Non-pigmented ciliary epithelial cell (primary cell): Measurements from ENCODE around the gene CLEC5A.
"Not testable (repeated sequence)": the region's sequence is repeated elsewhere in the genome, so short reads cannot be mapped to it uniquely, and the experiment has no call there.

Experiments used
- DNase-seq: peaks from one replicate; pipeline ENCODE4 v3.0.0-alpha.2; 2010; ENCODE audit warnings: low read depth

Gene CLEC5A

DNA sequence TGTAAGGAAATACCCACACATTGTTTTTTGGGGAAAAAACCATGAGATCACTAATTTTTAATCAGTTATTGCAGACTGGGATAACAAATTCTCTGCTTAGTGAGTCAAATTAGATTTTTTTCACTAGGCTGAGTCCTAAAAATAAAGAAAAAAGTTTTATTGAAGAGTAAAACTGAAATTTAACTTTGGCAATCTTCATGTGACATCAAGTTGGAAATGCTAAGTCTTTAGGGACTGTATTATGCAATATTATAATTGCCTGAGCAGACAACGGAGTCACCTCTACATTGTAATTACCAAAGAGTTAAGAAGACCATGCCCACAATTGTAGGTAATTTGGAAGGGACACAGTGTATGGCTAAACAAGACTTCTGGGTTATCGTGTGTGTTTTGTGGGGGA lies 2.2 kb upstream of the CLEC5A start:
- no peak for DNase-seq

DNA sequence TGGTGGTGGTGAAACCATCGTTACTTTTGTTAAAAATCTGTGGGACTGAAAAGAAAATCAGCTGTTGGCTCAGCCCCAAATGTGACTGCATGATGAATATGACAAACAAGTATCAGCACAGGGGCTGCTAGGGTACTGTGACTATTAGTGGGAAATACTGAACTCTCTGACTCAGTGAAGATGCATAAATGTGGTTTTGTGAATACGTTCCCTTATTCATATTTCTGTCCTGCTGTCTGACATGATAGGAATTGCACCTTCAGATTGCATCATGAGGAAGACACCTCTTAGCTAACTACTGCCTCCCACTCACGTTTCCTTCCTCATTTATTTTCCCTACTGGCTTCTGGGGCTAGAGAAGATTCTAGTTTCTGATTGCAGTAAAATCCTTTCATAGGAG lies 1.4 kb downstream of the CLEC5A start:
- DNase-seq: peak; percentile 34

DNA sequence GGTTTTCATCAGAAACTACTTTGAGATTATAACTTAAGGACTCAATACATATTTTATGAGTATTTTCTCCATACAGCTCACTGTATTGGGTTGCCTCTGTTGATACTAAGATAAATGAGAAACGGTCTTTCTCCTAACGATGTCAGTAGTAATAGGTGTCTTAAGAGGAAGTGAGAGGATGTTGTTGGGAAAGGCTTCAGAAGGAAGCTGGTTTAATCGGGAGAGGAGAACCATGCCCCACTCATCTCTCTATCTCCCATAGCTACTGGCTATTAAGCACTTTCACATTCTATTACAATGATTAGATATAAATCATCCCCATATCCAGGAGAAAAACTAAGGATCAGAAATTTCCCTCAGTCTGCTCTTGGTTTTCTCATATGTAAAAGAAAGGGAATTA lies 2.0 kb downstream of the CLEC5A start:
- no peak for DNase-seq

DNA sequence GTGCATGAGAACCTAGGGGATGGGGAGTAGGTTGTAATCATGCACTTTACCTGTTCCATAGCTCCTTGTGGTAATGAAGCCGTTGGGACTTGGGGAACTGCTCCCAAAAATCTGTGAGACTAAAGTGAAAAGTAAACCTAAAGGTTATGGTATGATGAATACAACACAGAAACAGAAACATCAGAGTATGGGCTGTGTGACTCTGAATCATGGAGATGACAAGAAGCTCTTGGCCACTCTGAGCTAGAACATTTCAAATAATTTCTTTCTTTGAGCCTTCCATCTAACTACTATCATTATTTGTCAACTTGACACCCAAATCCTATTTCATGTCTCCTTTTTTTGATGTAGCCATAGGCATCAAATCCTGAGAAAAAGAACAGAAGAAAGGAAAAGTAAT lies 2.9 kb downstream of the CLEC5A start:
- DNase-seq: no peak

DNA sequence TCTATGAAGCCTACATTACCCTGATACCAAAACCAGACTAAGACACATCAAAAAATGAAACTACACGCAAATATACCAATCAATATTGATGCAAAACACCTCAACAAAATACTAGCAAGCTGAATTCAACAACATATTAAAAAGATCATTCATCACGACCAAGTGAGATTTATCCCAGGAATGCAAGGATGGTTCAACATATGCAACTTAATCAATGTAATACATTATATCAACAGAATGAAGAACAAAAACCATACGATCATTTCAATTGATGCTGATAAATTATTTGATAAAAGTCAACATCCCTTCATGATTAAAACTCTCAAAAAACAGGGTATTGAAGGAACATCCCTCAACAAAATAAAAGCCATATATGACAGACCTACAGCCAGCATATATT lies 5.7 kb downstream of the CLEC5A start:
- DNase-seq: no peak

DNA sequence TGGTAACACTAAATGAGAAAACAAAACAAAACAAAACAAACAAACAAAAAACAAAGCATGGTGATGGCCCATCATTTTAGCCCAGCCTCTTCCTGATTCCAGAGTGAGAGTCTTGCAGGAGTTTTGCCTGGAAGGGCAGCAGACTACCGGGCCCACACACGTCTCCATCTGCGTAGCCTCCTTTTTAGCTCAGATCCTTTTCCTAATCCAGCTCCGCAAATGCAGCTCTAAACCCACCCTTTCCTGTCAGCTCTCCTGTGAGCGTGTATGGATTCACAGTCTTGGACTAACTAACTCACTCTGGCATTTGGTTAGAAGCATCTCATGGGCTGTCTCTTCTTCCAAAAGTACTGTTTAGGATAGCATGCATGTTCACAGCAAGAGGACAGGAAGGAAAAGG lies 16.6 kb downstream of the CLEC5A start:
- no peak for DNase-seq

DNA sequence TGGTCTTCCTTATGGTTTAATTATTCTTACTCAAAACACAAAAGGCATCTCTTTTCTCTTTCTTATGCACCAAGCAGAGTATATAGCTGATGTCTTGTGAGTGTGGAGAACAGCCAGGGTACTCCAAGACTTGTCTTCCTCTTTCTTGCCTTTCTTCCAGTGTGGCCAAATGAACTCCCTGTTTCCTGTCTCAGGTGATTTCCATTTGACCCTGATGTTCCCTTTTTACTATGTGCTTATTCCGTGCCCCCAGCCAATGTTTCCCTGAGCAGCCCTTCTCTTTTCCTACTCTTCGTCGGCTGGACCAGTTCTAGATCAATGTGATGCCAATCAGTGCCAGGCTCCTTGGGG lies 18.0 kb downstream of the CLEC5A start:
- DNase-seq: no peak

DNA sequence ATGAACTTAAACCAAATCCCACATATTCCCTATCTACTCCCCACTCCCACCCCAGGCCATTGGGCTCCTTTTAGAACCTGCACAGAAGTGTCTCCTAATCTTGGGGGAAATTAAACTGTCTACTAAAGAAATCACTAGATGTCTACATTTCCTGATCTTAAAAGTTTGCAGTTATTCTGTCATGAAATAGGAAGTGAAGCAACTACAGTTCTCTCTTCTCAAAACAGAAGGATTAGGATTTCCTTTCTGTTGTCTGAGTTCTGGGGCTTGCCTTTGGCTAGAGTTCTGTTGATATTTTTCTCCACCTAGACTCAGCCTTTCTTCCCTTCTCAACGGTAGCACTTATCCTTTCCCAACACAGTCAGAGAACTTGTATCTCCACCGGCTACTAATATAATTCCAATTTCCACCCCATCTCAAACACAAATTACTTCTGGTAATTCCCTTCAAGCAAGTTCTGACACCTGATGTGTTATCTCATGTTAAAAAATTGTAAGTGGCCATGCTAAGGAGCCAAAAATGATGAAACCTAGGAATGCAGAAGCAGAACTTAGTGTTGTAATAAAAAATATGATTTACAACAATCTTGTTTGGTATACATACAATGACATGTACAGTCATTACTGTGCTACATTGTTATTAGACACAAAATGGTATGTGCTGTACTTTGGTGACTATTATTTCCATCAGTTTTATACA lies 18.5 kb downstream of the CLEC5A start:
- DNase-seq: no peak

DNA sequence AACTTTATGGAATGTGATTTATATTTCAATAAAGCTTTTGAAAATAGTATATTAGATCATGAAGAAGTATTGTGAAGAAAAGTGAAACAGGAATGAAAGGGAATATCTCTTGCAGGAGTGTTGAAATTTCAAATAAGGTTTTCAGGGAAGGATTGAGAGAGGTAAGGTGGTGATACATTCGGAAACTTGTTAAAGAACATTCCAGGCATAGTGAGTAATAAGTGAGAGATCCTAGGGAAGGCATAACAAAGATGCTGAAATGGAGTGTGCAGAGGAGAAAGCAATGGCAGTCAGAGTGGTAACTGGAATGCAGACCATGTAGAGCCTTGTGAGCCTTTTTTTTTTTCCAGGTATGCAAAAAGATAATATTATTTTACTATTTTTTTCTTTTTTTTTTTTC lies 26.5 kb downstream of the CLEC5A start:
- no peak for DNase-seq

DNA sequence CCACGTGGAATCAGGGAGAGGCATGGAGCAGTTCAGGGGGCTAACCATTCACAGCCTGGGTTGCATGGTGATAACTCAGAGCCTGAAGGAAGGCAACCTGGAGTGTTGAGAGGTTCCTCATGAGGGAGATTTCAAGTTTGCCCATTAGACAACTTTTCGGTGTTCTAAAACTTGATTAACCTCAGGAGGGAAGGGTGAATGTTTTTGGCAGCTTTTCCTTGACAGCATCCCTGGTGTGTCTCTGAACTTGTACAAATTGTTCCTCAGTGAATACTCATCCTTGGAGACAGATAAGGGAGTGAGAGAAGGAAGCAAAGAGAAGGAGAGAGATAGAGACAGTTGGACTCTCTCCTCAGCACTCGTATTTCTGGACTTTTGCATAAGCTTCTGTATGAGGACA lies 30.7 kb downstream of the CLEC5A start, which contains the start of gene OR9A4:
Gene OR9A4, plus strand, starts transcription at position 301 of the 400 bp plus-strand sequence. CDS start 2,477 bp downstream, outside the sequence.
- no peak for DNase-seq

DNA sequence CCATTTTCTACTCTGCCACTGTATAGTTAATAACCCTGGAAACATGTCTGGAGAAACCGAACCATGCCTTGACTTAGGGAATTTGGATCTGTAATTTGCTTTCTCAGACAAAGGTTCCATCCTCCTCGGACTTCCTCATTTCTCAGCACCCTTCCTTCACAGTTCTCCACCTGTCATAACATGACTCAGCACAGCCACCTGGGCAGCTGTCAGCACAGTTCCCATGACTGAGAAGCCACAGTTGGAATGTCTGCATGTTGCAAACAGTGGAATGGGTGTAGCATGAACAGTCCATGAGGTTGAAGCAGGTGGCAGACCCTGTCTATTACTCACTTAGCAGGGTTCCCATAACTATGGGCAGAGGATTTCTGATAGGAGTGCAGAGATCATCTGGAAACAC lies 31.2 kb downstream of the CLEC5A start:
- no peak for DNase-seq

DNA sequence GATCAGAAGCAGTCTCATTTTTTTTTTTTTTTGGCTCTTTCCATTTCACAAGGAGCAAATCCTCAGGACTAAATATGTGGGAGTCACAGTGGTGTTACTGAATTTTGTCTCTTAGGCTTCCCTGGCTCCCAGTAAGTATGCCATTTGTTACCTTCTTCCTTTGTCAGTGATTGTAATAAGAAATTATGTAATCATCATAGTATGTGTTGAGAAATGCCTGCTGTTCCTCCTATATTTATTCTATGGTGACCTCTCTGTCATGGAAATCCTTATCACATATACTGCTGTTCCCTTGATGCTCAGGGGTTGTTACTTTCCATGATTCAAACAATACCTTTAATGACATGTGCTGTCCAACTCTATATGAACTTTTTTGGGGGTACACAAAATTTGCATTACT lies 35.4 kb downstream of the CLEC5A start:
- DNase-seq: no peak

DNA sequence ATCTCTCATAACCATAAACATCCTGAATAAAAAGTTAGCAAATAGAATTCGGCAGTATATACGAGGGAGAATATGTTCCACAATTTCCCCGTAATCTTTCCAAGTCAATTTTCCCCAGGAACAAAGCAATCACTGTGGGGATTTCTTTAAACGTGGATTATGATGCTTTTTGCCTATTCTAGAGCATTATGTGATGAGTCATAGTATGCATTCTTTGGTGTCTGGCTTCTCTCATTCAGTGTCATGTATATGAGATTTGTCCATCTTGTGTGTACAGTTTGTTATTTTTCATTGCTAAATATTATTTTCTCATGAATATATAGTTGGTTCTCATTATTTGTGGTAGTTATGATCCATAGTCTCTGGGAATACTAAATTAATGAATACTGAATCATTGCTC lies 40.5 kb downstream of the CLEC5A start:
- DNase-seq: no peak

DNA sequence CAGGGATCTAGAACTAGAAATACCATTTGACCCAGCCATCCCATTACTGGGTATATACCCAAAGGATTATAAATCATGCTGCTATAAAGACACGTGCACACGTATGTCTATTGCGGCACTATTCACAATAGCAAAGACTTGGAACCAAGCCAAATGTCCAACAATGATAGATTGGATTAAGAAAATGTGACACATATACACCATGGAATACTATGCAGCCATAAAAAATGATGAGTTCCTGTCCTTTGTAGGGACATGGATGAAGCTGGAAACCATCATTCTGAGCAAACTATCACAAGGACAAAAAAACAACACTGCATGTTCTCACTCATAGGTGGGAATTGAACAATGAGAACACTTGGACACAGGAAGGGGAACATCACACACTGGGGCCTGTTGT lies 47.4 kb downstream of the CLEC5A start:
- DNase-seq: not testable (repeated sequence)

DNA sequence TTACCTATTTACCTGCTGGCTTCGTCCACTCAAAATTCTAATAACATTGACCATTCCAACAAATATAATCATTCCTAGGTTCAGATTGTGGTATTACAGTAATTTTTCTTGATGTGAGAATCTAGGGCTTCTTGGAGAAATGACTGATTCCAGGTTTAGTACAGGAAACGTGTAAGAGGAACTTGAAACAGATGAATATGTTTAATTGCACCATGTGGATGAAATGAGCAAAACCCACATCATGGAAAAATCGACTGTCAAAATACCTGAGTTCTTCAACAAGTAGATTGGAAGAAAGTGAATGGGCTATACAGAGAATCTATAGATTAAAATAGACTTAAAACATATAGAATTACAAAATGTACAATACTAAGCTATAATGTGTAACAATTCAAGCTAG lies 55.4 kb downstream of the CLEC5A start:
- no peak for DNase-seq

DNA sequence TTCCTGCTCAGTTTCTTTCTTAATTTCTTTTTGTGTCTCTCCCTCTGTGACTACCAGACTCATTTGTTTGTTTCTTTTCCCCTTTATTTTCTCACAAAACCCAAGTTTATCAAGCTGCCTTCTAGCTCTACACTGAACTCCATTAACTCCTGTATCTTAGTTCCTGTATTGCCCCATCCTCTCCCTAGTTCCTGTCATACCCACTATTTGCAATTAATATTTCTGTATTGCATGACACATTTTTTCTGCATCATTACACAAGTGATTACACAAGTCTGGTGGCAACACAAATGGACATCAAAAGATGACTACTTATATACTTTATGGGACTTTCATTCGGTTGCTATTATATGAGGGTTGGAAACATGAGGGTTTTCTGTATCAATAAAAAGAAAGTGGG lies 57.5 kb downstream of the CLEC5A start:
- DNase-seq: no peak

DNA sequence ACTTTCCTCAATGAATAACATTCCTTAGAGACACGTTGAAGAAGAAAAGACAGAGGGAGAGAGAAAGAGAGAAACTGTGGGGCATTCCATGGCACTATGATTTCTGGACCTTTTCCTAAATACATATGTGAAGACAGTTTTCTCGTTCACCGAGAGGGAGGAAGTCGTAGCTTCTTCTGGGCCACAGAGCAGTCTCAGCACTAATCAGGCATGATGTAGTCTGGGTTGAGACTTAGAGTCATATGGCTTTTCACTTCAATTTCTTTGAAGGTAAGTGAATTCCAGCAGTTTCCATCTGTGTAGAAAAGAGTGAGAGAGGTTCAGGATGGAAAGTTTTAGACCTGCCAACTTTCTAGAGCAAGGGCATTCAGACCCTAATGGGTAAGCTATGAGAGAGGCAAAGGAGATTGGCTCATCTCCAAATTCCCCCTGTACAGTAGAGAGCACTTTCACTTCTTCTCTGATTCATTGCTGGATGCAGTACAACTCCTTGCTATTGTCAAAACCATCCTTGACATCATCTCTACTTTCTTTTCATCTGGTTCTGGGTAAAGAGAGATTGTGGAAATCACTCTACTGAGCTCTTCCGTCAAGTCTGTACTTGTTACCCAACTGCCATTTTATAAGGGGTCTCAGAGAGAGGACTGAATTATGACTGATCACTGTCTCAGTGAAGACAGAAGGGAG lies 62.1 kb downstream of the CLEC5A start:
- no peak for DNase-seq

DNA sequence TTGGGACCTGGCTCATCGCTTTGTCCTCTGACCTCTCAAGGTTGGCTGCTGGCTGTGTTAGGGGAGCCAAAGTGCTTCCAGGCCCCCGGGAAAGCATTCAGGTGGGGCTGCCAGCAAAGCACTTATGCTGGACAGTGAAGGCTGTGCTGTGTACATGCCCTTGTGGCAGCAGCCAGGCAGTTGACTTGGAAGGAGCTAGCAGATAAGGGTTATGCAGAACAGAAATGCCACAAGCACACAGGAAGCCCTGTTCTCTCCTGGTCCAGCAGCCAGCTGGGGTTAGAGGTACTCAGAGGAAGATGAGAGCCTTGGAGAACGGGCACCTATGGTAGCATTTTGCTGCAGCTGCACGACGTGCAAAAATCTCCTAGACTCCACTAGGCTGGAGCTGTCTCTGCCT lies 65.8 kb downstream of the CLEC5A start:
- DNase-seq: no peak

DNA sequence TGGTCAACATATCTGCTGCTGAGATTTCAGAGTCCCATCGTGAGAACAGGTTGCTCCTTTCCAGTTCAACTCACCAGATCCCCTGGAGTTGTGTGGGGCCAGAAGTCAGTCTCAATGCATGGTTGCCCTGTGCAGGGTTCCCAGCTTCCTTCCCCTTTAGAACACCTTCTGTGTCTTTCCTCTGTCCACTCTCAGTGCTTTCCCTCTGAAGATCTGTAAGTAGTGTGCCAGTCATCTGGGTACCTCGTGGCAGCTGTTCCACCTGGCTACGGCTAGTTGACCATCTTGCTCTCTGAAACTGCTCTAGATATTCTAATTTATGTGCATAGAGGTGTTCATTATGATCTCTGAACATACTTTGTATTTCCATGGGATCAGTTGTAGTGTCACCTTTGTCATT lies 69.4 kb downstream of the CLEC5A start:
- no peak for DNase-seq
